Measurements from ENCODE around the gene CDCA4. TPM values are rescaled to one million over a fixed set of nuclear protein-coding genes. Genes with fewer than 3 reads are reported as not detected.
A peak's percentile ranks its signal among the peaks of the same experiment; 100 is the strongest.
"Not testable (repeated sequence)": the region's sequence is repeated elsewhere in the genome, so short reads cannot be mapped to it uniquely, and the experiment has no call there.

CDCA4 gene
- total RNA-seq, 2 donors from 2014 or later, result 54.2 to 61.1 TPM

GRCh38 chr14:105046891-105047282 lies 26.0 kb upstream of the CDCA4 start:
- H3K27ac Mint-ChIP-seq, result peak overlapping the region; percentile 50 to 60
- DNase-seq (ENCODE audit: low spot score in 2 of 2), result no peak
- peaks cover 10% of the 10 kb centered on the region in 2 donors for H3K36me3 Mint-ChIP-seq
- no peak for ATAC-seq
- no peaks in the 10 kb centered on the region for H3K9me3 Mint-ChIP-seq

GRCh38 chr14:105045710-105046326 lies 24.9 kb upstream of the CDCA4 start:
- peak overlapping the region; percentile 33 to 75 for H3K27ac Mint-ChIP-seq
- DNase-seq (ENCODE audit: low spot score in 2 of 2), result peak; percentile 91 to 98

GRCh38 chr14:105043641-105044040 lies 22.8 kb upstream of the CDCA4 start:
- ATAC-seq (no peak), DNase-seq (ENCODE audit: low spot score in 2 of 2) (no peak)
- Mint-ChIP-seq H3K9me3 (no peaks in the 10 kb centered on the region), H3K36me3 (no peaks in the 10 kb centered on the region), H3K27ac (peak overlapping the region in 1 of 2 donors; percentile 6)

More at GRCh38 chr14:105045710-105046326, 24.9 kb upstream of the CDCA4 start:
- Mint-ChIP-seq H3K9me3 (no peaks in the 10 kb centered on the region), H3K36me3 (peaks cover 0 to under 1% of the 10 kb centered on the region in 2 donors)
- peak; percentile 92 to 93 for ATAC-seq

GRCh38 chr14:105042813-105043212 lies 21.9 kb upstream of the CDCA4 start:
- Mint-ChIP-seq H3K27ac (peak overlapping the region in 1 of 2 donors; percentile 53), H3K36me3 (no peaks in the 10 kb centered on the region), H3K9me3 (no peaks in the 10 kb centered on the region)
- DNase-seq (ENCODE audit: low spot score in 2 of 2) (no peak), ATAC-seq (no peak)

- ATAC-seq (no peak), DNase-seq (ENCODE audit: low spot score in 2 of 2) (no peak)
- Mint-ChIP-seq H3K36me3 (no peaks in the 10 kb centered on the region), H3K27ac (peak overlapping the region in 1 of 2 donors; percentile 47), H3K9me3 (no peaks in the 10 kb centered on the region)
Observed at GRCh38 chr14:105041841-105042765, 21.2 kb upstream of the CDCA4 start.

- DNase-seq (ENCODE audit: low spot score in 2 of 2) (no peak), ATAC-seq (no peak)
- Mint-ChIP-seq H3K27ac (no peak overlapping the region), H3K9me3 (no peaks in the 10 kb centered on the region), H3K36me3 (no peaks in the 10 kb centered on the region)
Observed at GRCh38 chr14:105039458-105040205, 18.7 kb upstream of the CDCA4 start.

- H3K36me3 Mint-ChIP-seq; H3K9me3 Mint-ChIP-seq; ATAC-seq; DNase-seq (ENCODE audit: low spot score in 2 of 2); H3K27ac Mint-ChIP-seq: not testable (repeated sequence)
Observed at GRCh38 chr14:105035616-105036015, 14.7 kb upstream of the CDCA4 start.

GRCh38 chr14:105034315-105035039 lies 13.6 kb upstream of the CDCA4 start:
- ATAC-seq (no peak), DNase-seq (ENCODE audit: low spot score in 2 of 2) (no peak)
- Mint-ChIP-seq H3K9me3 (peaks cover 0 to 10% of the 10 kb centered on the region in 2 donors), H3K36me3 (no peaks in the 10 kb centered on the region), H3K27ac (no peak overlapping the region)

- DNase-seq (ENCODE audit: low spot score in 2 of 2); H3K36me3 Mint-ChIP-seq; H3K27ac Mint-ChIP-seq; H3K9me3 Mint-ChIP-seq: not testable (repeated sequence)
- ATAC-seq, result peak in 1 of 2 donors; percentile 47
Observed at GRCh38 chr14:105033412-105033900, 12.6 kb upstream of the CDCA4 start.

GRCh38 chr14:105032451-105032901 lies 11.6 kb upstream of the CDCA4 start:
- ATAC-seq; H3K9me3 Mint-ChIP-seq; H3K27ac Mint-ChIP-seq; H3K36me3 Mint-ChIP-seq; DNase-seq (ENCODE audit: low spot score in 2 of 2): not testable (repeated sequence)

GRCh38 chr14:105030836-105031396 lies 10.0 kb upstream of the CDCA4 start:
- Mint-ChIP-seq H3K36me3 (no peaks in the 10 kb centered on the region), H3K9me3 (peaks cover 0 to 14% of the 10 kb centered on the region in 2 donors), H3K27ac (no peak overlapping the region)
- no peak for DNase-seq (ENCODE audit: low spot score in 2 of 2)
- no peak for ATAC-seq

GRCh38 chr14:105030194-105030593 lies 9.3 kb upstream of the CDCA4 start:
- Mint-ChIP-seq H3K27ac (no peak overlapping the region), H3K36me3 (no peaks in the 10 kb centered on the region)
- ATAC-seq, result no peak

GRCh38 chr14:105029402-105029801 lies 8.5 kb upstream of the CDCA4 start:
- ATAC-seq, result no peak

More at GRCh38 chr14:105030194-105030593, 9.3 kb upstream of the CDCA4 start:
- DNase-seq (ENCODE audit: low spot score in 2 of 2), result no peak
- peaks cover 0 to 14% of the 10 kb centered on the region in 2 donors for H3K9me3 Mint-ChIP-seq

GRCh38 chr14:105028251-105028927 lies 7.5 kb upstream of the CDCA4 start:
- no peaks in the 10 kb centered on the region for H3K36me3 Mint-ChIP-seq
- DNase-seq (ENCODE audit: low spot score in 2 of 2) (no peak), ATAC-seq (no peak)
- H3K9me3 Mint-ChIP-seq, result peaks cover 0 to 5% of the 10 kb centered on the region in 2 donors
- no peak overlapping the region for H3K27ac Mint-ChIP-seq

More at GRCh38 chr14:105029402-105029801, 8.5 kb upstream of the CDCA4 start:
- no peak overlapping the region for H3K27ac Mint-ChIP-seq
- no peak for DNase-seq (ENCODE audit: low spot score in 2 of 2)
- peaks cover 0 to 14% of the 10 kb centered on the region in 2 donors for H3K9me3 Mint-ChIP-seq
- H3K36me3 Mint-ChIP-seq, result no peaks in the 10 kb centered on the region

GRCh38 chr14:105027718-105028117 lies 6.8 kb upstream of the CDCA4 start:
- H3K27ac Mint-ChIP-seq; H3K9me3 Mint-ChIP-seq; DNase-seq (ENCODE audit: low spot score in 2 of 2); H3K36me3 Mint-ChIP-seq; ATAC-seq: not testable (repeated sequence)

All from activated naive CD4-positive, alpha-beta T cell treated with anti-CD3 and anti-CD28 coated beads, Interleukin-2, amount 50 U/mL, for 72 hours (primary cell).